Hepatocyte (in vitro differentiated cells): Measurements from ENCODE around the gene NENF.

Experiments
- EZH2 ChIP-seq: fragments of 200-600 bp; sonication (generic); IDR thresholded peaks from 2 replicates; pipeline ENCODE4 v1.6.1; 2016; ENCODE audit warnings: antibody characterized with exemption, mild to moderate bottlenecking, borderline replicate concordance
- TF ChIP-seq, protein P1 (sequence below): fragments of 200-600 bp; sonication (generic); IDR thresholded peaks from 2 replicates; pipeline ENCODE4 v1.5.1; 2016; ENCODE audit warnings: antibody characterized with exemption, mild to moderate bottlenecking; ENCODE audit not compliant: poor library complexity

DNA sequence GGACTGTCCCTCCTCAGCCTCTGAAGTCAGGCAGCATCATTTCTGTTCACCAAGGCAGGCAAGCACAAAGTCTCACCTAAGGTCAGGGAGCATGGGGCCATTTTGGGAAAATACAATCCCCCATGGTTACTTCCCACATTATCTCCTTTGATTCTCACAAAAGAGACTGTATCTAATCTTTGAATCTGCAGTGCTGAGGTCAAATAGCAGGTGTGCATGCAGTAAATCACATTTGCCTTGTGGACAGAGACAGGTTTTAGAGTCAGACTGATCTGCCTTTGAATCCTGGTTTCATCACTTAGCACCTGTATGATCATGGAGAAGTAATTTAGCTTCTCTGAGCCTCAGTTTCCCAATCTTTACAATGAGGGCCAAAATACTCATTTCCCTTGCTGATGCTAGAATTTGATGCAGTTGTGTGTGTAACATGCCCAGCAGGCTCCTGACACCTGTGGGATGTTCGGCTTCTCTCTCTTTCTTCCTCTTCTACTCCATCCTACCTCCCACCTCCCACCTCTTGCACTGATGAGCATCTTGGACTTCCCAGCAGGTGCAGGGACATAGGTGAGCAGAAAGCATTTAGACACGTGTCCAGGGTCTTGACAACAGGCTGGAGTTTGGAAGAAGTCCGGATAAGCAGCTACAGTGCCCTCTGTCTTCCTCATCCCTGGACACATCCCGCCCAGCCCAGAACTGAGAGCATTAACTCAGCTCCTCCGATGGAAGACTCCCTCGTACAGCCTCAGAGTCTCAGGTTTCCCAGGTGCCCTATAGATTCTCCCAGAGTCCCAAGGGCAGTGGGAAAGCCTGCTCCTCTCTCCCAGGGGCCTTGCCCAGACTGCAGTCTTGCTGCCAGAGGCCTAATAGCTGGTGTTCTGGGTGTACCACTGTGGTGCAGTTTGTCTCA is 18.9 kb downstream of the NENF start:
- TF ChIP-seq, protein P1, sequence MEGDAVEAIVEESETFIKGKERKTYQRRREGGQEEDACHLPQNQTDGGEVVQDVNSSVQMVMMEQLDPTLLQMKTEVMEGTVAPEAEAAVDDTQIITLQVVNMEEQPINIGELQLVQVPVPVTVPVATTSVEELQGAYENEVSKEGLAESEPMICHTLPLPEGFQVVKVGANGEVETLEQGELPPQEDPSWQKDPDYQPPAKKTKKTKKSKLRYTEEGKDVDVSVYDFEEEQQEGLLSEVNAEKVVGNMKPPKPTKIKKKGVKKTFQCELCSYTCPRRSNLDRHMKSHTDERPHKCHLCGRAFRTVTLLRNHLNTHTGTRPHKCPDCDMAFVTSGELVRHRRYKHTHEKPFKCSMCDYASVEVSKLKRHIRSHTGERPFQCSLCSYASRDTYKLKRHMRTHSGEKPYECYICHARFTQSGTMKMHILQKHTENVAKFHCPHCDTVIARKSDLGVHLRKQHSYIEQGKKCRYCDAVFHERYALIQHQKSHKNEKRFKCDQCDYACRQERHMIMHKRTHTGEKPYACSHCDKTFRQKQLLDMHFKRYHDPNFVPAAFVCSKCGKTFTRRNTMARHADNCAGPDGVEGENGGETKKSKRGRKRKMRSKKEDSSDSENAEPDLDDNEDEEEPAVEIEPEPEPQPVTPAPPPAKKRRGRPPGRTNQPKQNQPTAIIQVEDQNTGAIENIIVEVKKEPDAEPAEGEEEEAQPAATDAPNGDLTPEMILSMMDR: no peak
- TF ChIP-seq EZH2: no peak
